Tibial nerve (tissue), 4 donors: Measurements from ENCODE around the gene OTOS. TPM values are rescaled to one million over a fixed set of nuclear protein-coding genes. Genes with fewer than 3 reads are reported as not detected.

Source experiments
- DNase-seq, 2 donors: peaks; one replicate each; pipeline ENCODE4 v3.0.0-alpha.2; 2019; ENCODE audit warnings: low spot score in 2 of 2
- H3K27ac ChIP-seq, 4 donors: fragments of 200-600 bp; sonication (generic) in 3 of 4; one replicate each; pipeline ENCODE4 v1.5.1; 2017 to 2019; ENCODE audit warnings: mild to moderate bottlenecking in 1 of 4
- H3K27me3 ChIP-seq, 2 donors: fragments of 200-600 bp; sonication (generic) in 1 of 2; one replicate each; pipeline versions ENCODE4 v1.5.1 to v1.6.0; 2017 to 2019
- H3K36me3 ChIP-seq, 3 donors: fragments of 200-600 bp; sonication (generic); one replicate each; pipeline ENCODE4 v1.5.1; 2018 to 2019
- H3K4me1 ChIP-seq, 4 donors: fragments of 200-600 bp; sonication (generic) in 3 of 4; one replicate each; pipeline ENCODE4 v1.5.1; 2017 to 2019
- H3K4me3 ChIP-seq, 4 donors: fragments of 200-600 bp; sonication (generic) in 3 of 4; one replicate each; pipeline ENCODE4 v1.5.1; 2017 to 2019; ENCODE audit warnings: mild to moderate bottlenecking in 1 of 4, moderate library complexity in 1 of 4
- H3K9me3 ChIP-seq, 4 donors: fragments of 200-600 bp; sonication (generic) in 3 of 4; one replicate each; pipeline ENCODE4 v1.5.1; 2017 to 2019
- CTCF ChIP-seq, 5 experiments: fragments of 200-600 bp in 3 of 5; fragments of 450-650 bp in 2 of 5; sonication (generic) in 3 of 5; IDR thresholded peaks; one replicate each; pipeline ENCODE4 v1.5.1; 2016 to 2019; ENCODE audit warnings: antibody characterized with exemption in 5 of 5, mild to moderate bottlenecking in 3 of 5, moderate library complexity in 2 of 5
- EP300 ChIP-seq, 2 donors: sonication (generic); formaldehyde crosslinking; IDR thresholded peaks; one replicate each; pipeline ENCODE4 v1.6.1; 2017; ENCODE audit warnings: antibody characterized with exemption in 2 of 2, mild to moderate bottlenecking in 1 of 2
- POLR2A ChIP-seq, 2 donors: fragments of 450-650 bp; IDR thresholded peaks; one replicate each; pipeline ENCODE4 v1.6.1; 2017; ENCODE audit warnings: antibody characterized with exemption in 2 of 2, mild to moderate bottlenecking in 2 of 2, moderate library complexity in 2 of 2
- WGBS, 2 donors: methylation state at CpG; one replicate each; pipeline ENCODE4 v1.1.5; 2018; 5-methylcytosine and 5-hydroxymethylcytosine counted together
- total RNA-seq, 4 donors: library from RNA; depleted of rRNA; stranded (reverse); fragments of >200 nt; gene quantifications; one replicate each; pipeline ENCODE4 v1.1.0, GENCODE V29; 2016

OTOS gene
- total RNA-seq, 4 donors from 2014 or later: not detected

GRCh38 chr2:240172071-240172895 lies 31.8 kb upstream of the OTOS start:
- DNase-seq: no peak
- Histone ChIP-seq H3K36me3 (no peaks in the 10 kb centered on the region), H3K4me3 (no peak overlapping the region), H3K27me3 (peaks cover 0 to 3% of the 10 kb centered on the region in 2 donors), H3K27ac (no peak overlapping the region), H3K4me1 (peaks cover 0 to 10% (median 0%) of the 10 kb centered on the region in 4 donors), H3K9me3 (no peaks in the 10 kb centered on the region)
- TF ChIP-seq CTCF (IDR thresholded peaks at IDR 0.05): no peak
- TF ChIP-seq EP300 (IDR thresholded peaks at IDR 0.05): no peak
- TF ChIP-seq POLR2A (IDR thresholded peaks at IDR 0.05): no peak
- 76 to 85% methylated on average over 13 of the region's 13 CpGs for WGBS, 2 donors

- no peaks in the 10 kb centered on the region for H3K36me3 ChIP-seq
- H3K27me3 ChIP-seq: peaks cover 0 to 12% of the 10 kb centered on the region in 2 donors
- no peak overlapping the region for H3K27ac ChIP-seq
- H3K4me3 ChIP-seq: no peak overlapping the region
- peaks cover 0 to 6% (median 0%) of the 10 kb centered on the region in 4 donors for H3K9me3 ChIP-seq
- TF ChIP-seq POLR2A (IDR thresholded peaks at IDR 0.05): no peak
- TF ChIP-seq EP300 (IDR thresholded peaks at IDR 0.05): no peak
- no peak for TF ChIP-seq CTCF (IDR thresholded peaks at IDR 0.05)
- WGBS, 2 donors: 58 to 65% methylated on average over 3 of the region's 3 CpGs
- peaks cover 0 to 10% (median 0%) of the 10 kb centered on the region in 4 donors for H3K4me1 ChIP-seq
- no peak for DNase-seq
Observed at GRCh38 chr2:240170883-240171282, 30.4 kb upstream of the OTOS start.

- Histone ChIP-seq H3K9me3 (peaks cover 0 to 7% (median 0%) of the 10 kb centered on the region in 4 donors), H3K27me3 (peaks cover 0 to 12% of the 10 kb centered on the region in 2 donors), H3K36me3 (no peaks in the 10 kb centered on the region), H3K4me3 (no peak overlapping the region), H3K4me1 (peaks cover 0 to 10% (median 0%) of the 10 kb centered on the region in 4 donors), H3K27ac (no peak overlapping the region)
- DNase-seq: no peak
- TF ChIP-seq CTCF (IDR thresholded peaks at IDR 0.05) (no peak), EP300 (IDR thresholded peaks at IDR 0.05) (no peak), POLR2A (IDR thresholded peaks at IDR 0.05) (no peak)
- WGBS, 2 donors: 38 to 41% methylated on average over 6 of the region's 6 CpGs
Observed at GRCh38 chr2:240170354-240170735, 29.9 kb upstream of the OTOS start.

GRCh38 chr2:240169486-240170353 lies 29.3 kb upstream of the OTOS start:
- no peak for DNase-seq
- Histone ChIP-seq H3K4me1 (peaks cover 0 to 10% (median 0%) of the 10 kb centered on the region in 4 donors), H3K27ac (no peak overlapping the region), H3K27me3 (peaks cover 0 to 14% of the 10 kb centered on the region in 2 donors), H3K4me3 (no peak overlapping the region), H3K36me3 (no peaks in the 10 kb centered on the region), H3K9me3 (peaks cover 0 to 7% (median 0%) of the 10 kb centered on the region in 4 donors)
- TF ChIP-seq EP300 (IDR thresholded peaks at IDR 0.05): no peak
- TF ChIP-seq CTCF (IDR thresholded peaks at IDR 0.05): no peak
- no peak for TF ChIP-seq POLR2A (IDR thresholded peaks at IDR 0.05)
- 77 to 79% methylated on average over 14 to 15 of the region's 15 CpGs for WGBS, 2 donors
